AG04449 (cell line): ENCODE data around the gene MMP14.
"Not testable (repeated sequence)": the region's sequence is repeated elsewhere in the genome, so short reads cannot be mapped to it uniquely, and the experiment has no call there.

ENCODE experiments used
- CTCF ChIA-PET: fragments of 350-600 bp; formaldehyde crosslinking; extraction: SDS; loops from one replicate; lab custom pipeline; 2021; ENCODE audit warnings: antibody characterized with exemption; lab: Yijun Ruan, JAX
- POLR2A ChIA-PET: fragments of 400-600, 350-600 bp; formaldehyde crosslinking; extraction: SDS; loops from one replicate; lab custom pipeline; 2020; ENCODE audit warnings: antibody characterized with exemption, inconsistent platforms; lab: Yijun Ruan, JAX
- DNase-seq: peaks from one replicate; pipeline ENCODE4 v3.0.0-alpha.2; 2010; ENCODE audit warnings: low read depth, low spot score
- H3K4me3 ChIP-seq: 2 replicates; pipeline ENCODE4 v1.5.1; 2011; ENCODE audit warnings: low read depth, mild to moderate bottlenecking, control low read depth, low read length
- CTCF ChIP-seq: IDR thresholded peaks from one replicate; pipeline ENCODE4 v1.5.1; 2011; ENCODE audit warnings: mild to moderate bottlenecking, moderate library complexity, low read length, control low read depth, inconsistent platforms; ENCODE audit not compliant: insufficient read depth; ENCODE audit errors: missing control alignments

MMP14 gene

GRCh38 chr14:22852599-22852939, 16.2 kb downstream of the MMP14 start:
- no peak overlapping the region for H3K4me3 ChIP-seq
- DNase-seq: no peak
- TF ChIP-seq CTCF: no peak
- ChIA-PET POLR2A (interaction anchor here (0.6 to 7.3 kb wide), 6 partner anchors 15 to 296 kb away, joined by 3 to 158 read pairs (median 6); partner anchors contain the start of genes MMP14, MRPL52 and OXA1L), CTCF (interaction anchor here (0.6 to 10.9 kb wide), 44 partner anchors 12 to 464 kb away, joined by 3 to 272 read pairs (median 7); partner anchors contain the start of genes ABHD4, DAD1, LRP10 and MMP14)

- ChIA-PET CTCF (interaction anchor here (0.7 to 10.9 kb wide), 46 partner anchors 11 to 467 kb away, joined by 3 to 272 read pairs (median 8); partner anchors contain the start of genes ABHD4, DAD1, LRP10 and MMP14), POLR2A (interaction anchor here (0.6 to 7.3 kb wide), 6 partner anchors 16 to 296 kb away, joined by 3 to 158 read pairs (median 6); partner anchors contain the start of genes MMP14, MRPL52 and OXA1L)
- peak; percentile 93 for TF ChIP-seq CTCF
- DNase-seq: no peak
- peak overlapping the region; percentile 59 for H3K4me3 ChIP-seq
Measured at GRCh38 chr14:22852940-22853767, 16.8 kb downstream of the MMP14 start.

GRCh38 chr14:22854296-22854695, 17.9 kb downstream of the MMP14 start:
- DNase-seq, H3K4me3 ChIP-seq: not testable (repeated sequence)
- POLR2A ChIA-PET: interaction anchor here (2.9 to 4.7 kb wide), 2 partner anchors 31 to 298 kb away, joined by 6 to 42 read pairs; no protein-coding TSS in a partner anchor
- CTCF ChIA-PET: interaction anchor here (0.7 to 10.9 kb wide), 33 partner anchors 9 to 468 kb away, joined by 3 to 272 read pairs (median 9); partner anchors contain the start of genes ABHD4, DAD1, LRP10 and MMP14

GRCh38 chr14:22854963-22855724, 18.8 kb downstream of the MMP14 start:
- ChIA-PET POLR2A (interaction anchor here (0.6 to 2.9 kb wide), 4 partner anchors 14 to 298 kb away, joined by 3 to 9 read pairs (median 4); partner anchors contain the start of gene MMP14), CTCF (interaction anchor here (0.8 to 10.9 kb wide), 26 partner anchors 9 to 465 kb away, joined by 3 to 272 read pairs (median 27); partner anchors contain the start of genes LRP10, MMP14, MRPL52 and OXA1L)
- DNase-seq: no peak
- H3K4me3 ChIP-seq: no peak overlapping the region
- TF ChIP-seq CTCF: no peak

- no peak overlapping the region for H3K4me3 ChIP-seq
- ChIA-PET POLR2A (no interaction called here), CTCF (interaction anchor here (1.1 to 8.8 kb wide), 7 partner anchors 8 to 287 kb away, joined by 3 to 256 read pairs (median 45); partner anchors contain the start of genes LRP10 and SLC7A7)
- no peak for TF ChIP-seq CTCF
- DNase-seq: no peak
Measured at GRCh38 chr14:22856428-22856827, 20.0 kb downstream of the MMP14 start.

GRCh38 chr14:22860377-22860776, 24.0 kb downstream of the MMP14 start:
- ChIA-PET CTCF (interaction anchor here (0.9 to 4.5 kb wide), 7 partner anchors 12 to 303 kb away, joined by 3 to 45 read pairs (median 11); partner anchors contain the start of gene LRP10), POLR2A (interaction anchor here (0.9 to 1.2 kb wide), 2 partner anchors 8 to 9 kb away, joined by 3 read pairs; no protein-coding TSS in a partner anchor)
- H3K4me3 ChIP-seq, DNase-seq: not testable (repeated sequence)
